Measurements from ENCODE around the gene SPINK2. TPM values are rescaled to one million over a fixed set of nuclear protein-coding genes. Genes with fewer than 3 reads are reported as not detected.
A peak's percentile ranks its signal among the peaks of the same experiment; 100 is the strongest.

SPINK2 gene
- total RNA-seq, 2 experiments from 2014 or later, result 0.51 TPM; not detected in 1

- CTCF ChIA-PET, result interaction anchor here (1.0 kb wide), 1 partner anchor 42 kb away, joined by 4 read pairs; no protein-coding TSS in a partner anchor
- no peak for DNase-seq
- Mint-ChIP-seq H3K4me3 (no peak overlapping the region), H3K27ac (no peak overlapping the region), H3K36me3 (no peaks in the 10 kb centered on the region), H3K9me3 (no peaks in the 10 kb centered on the region), H3K27me3 (no peaks in the 10 kb centered on the region), H3K4me1 (ENCODE audit: low read depth) (peaks cover 3% of the 10 kb centered on the region)
- POLR2A ChIA-PET, result no interaction called here
- intact Hi-C loops (cut with micrococcal nuclease), result no loop called here
Measured at GRCh38 chr4:56840559-56840958, 19.1 kb upstream of the SPINK2 start.

- ChIA-PET CTCF (interaction anchor here (0.6 to 1.0 kb wide), 4 partner anchors 9 to 32 kb away, joined by 3 to 4 read pairs (median 3); no protein-coding TSS in a partner anchor), POLR2A (no interaction called here)
- intact Hi-C loops (cut with micrococcal nuclease), result loop anchor here (1.0 to 10.0 kb wide), 2 partner anchors 11 to 884 kb away; partner anchors contain the start of gene CEP135
- H3K4me3 Mint-ChIP-seq, result no peak overlapping the region
- H3K4me1 Mint-ChIP-seq (ENCODE audit: low read depth), result no peaks in the 10 kb centered on the region
- H3K9me3 Mint-ChIP-seq, result no peaks in the 10 kb centered on the region
- no peak overlapping the region for H3K27ac Mint-ChIP-seq
- H3K27me3 Mint-ChIP-seq, result no peaks in the 10 kb centered on the region
- DNase-seq, result no peak
- no peaks in the 10 kb centered on the region for H3K36me3 Mint-ChIP-seq
Measured at GRCh38 chr4:56828784-56829535, 7.5 kb upstream of the SPINK2 start.

DNA sequence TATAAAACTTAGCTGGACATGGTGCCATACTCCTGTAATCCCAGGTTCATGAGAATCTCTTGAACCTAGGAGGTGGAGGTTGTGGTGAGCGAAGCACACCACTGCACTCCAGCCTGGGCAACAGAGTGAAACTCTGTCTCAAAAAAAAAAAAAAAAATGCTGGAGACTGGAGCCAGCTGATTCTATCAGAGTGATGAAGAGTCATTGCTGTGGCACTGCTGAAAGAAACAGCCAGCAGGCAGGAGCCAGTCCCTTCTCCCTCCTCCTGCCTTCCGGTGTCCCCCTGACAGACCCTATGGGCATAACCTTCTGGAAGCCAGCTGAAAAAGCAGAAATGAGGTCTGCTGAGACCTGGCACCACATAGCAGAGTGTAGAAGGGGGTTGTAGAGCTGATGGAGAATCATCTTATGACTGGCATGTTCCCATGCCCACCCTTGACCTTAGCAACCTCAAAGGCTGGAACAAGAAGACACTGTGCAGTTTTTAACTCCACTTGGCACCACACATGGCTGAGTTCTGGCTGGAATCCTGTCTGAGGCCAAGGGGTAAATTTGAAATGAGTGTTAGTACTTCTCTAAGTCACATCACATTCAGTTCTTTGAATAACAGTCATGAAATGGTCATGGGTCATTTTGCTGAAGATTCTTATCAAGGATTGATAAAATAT, 2.6 kb upstream of the SPINK2 start:
- H3K4me3 Mint-ChIP-seq, result no peak overlapping the region
- peaks cover 12% of the 10 kb centered on the region for H3K27me3 Mint-ChIP-seq
- no peaks in the 10 kb centered on the region for H3K9me3 Mint-ChIP-seq
- no peaks in the 10 kb centered on the region for H3K36me3 Mint-ChIP-seq
- no peak for DNase-seq
- intact Hi-C loops (cut with micrococcal nuclease), result loop anchor here (10.0 kb wide), 1 partner anchor 879 kb away; the partner anchor contains the start of gene CEP135
- POLR2A ChIA-PET, result interaction anchor here (0.6 to 2.8 kb wide), 2 partner anchors 10 to 13 kb away, joined by 3 to 6 read pairs; no protein-coding TSS in a partner anchor
- H3K4me1 Mint-ChIP-seq (ENCODE audit: low read depth), result peaks cover 9% of the 10 kb centered on the region
- CTCF ChIA-PET, result interaction anchor here (1.4 kb wide), 1 partner anchor 13 kb away, joined by 6 read pairs; no protein-coding TSS in a partner anchor
- H3K27ac Mint-ChIP-seq, result no peak overlapping the region

DNA sequence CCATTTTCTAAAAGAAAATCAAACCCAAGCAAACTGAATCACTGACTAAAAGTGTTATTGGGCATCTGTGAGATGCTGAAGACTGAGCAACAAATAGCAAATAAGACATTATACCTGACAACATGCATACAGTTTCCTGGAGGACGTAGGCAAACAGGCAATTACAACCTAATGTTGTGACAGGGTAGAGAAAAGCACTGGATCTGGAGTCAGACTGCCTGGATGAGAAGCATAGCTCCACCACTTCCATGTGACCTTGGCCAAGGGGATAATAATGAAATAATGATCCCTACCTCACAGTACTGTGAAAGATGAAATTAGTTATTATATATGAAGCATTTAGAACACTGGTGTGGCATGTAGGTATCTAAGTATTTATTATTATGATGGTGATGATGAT, 2.7 kb downstream of the SPINK2 start:
- DNase-seq, result no peak
- intact Hi-C loops (cut with micrococcal nuclease), result loop anchor here (1.0 to 5.0 kb wide), 4 partner anchors 11 to 136 kb away; partner anchors contain the start of gene HOPX
- ChIA-PET CTCF (interaction anchor here (1.9 kb wide), 1 partner anchor 14 kb away, joined by 5 read pairs; no protein-coding TSS in a partner anchor), POLR2A (interaction anchor here (0.6 kb wide), 1 partner anchor 409 kb away, joined by 3 read pairs; no protein-coding TSS in a partner anchor)
- Mint-ChIP-seq H3K27ac (no peak overlapping the region), H3K4me3 (no peak overlapping the region), H3K9me3 (no peaks in the 10 kb centered on the region), H3K27me3 (peaks cover 12% of the 10 kb centered on the region), H3K36me3 (no peaks in the 10 kb centered on the region), H3K4me1 (ENCODE audit: low read depth) (peaks cover 27% of the 10 kb centered on the region)

GRCh38 chr4:56817840-56818491, 3.5 kb downstream of the SPINK2 start:
- peak; percentile 42 for DNase-seq
- intact Hi-C loops (cut with micrococcal nuclease), result loop anchor here (1.0 to 5.0 kb wide), 4 partner anchors 11 to 136 kb away; partner anchors contain the start of gene HOPX
- ChIA-PET POLR2A (no interaction called here), CTCF (no interaction called here)
- Mint-ChIP-seq H3K4me1 (ENCODE audit: low read depth) (peaks cover 27% of the 10 kb centered on the region), H3K27me3 (peaks cover 11% of the 10 kb centered on the region), H3K27ac (peak overlapping the region; percentile 6), H3K9me3 (no peaks in the 10 kb centered on the region), H3K36me3 (no peaks in the 10 kb centered on the region), H3K4me3 (no peak overlapping the region)

GRCh38 chr4:56806666-56807065, 14.8 kb downstream of the SPINK2 start:
- Mint-ChIP-seq H3K27ac (no peak overlapping the region), H3K4me3 (no peak overlapping the region), H3K9me3 (no peaks in the 10 kb centered on the region), H3K27me3 (no peaks in the 10 kb centered on the region), H3K4me1 (ENCODE audit: low read depth) (peaks cover 8% of the 10 kb centered on the region), H3K36me3 (no peaks in the 10 kb centered on the region)
- intact Hi-C loops (cut with micrococcal nuclease), result no loop called here
- DNase-seq, result no peak
- CTCF ChIA-PET, result no interaction called here
- POLR2A ChIA-PET, result no interaction called here

- H3K27ac Mint-ChIP-seq, result no peak overlapping the region
- POLR2A ChIA-PET, result interaction anchor here (1.0 kb wide), 1 partner anchor 121 kb away, joined by 3 read pairs; no protein-coding TSS in a partner anchor
Measured at GRCh38 chr4:56804551-56804950, 16.9 kb downstream of the SPINK2 start.

DNA sequence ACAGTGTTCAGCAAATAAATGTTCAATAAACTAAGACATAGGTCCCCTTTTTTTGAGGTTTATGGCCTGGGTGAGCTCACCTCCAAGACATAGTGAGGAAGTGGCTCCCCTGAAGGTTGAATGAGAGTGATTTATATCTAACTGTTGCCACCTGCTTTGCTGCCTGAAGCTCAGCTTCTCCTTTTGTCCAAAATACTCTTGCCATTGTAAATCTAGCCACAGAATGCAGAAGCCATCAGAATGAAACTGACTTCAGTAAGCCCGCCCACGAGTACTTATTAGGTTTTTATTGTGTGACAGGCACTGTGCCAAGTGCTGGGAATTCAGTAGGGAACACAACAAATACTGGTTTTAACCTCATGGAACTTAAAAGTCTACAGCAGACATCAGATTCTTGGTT, 18.0 kb downstream of the SPINK2 start:
- no peaks in the 10 kb centered on the region for H3K9me3 Mint-ChIP-seq
- H3K36me3 Mint-ChIP-seq, result no peaks in the 10 kb centered on the region
- no peak for DNase-seq
- intact Hi-C loops (cut with micrococcal nuclease), result loop anchor here (5.0 kb wide), 1 partner anchor 104 kb away; the partner anchor contains the start of gene REST
- H3K27ac Mint-ChIP-seq, result no peak overlapping the region
- CTCF ChIA-PET, result interaction anchor here (0.9 to 1.6 kb wide), 5 partner anchors 14 to 258 kb away, joined by 3 to 5 read pairs (median 3); partner anchors contain the start of gene HOPX
- H3K4me1 Mint-ChIP-seq (ENCODE audit: low read depth), result peaks cover 13% of the 10 kb centered on the region
- H3K27me3 Mint-ChIP-seq, result no peaks in the 10 kb centered on the region
- POLR2A ChIA-PET, result no interaction called here
- no peak overlapping the region for H3K4me3 Mint-ChIP-seq

More at GRCh38 chr4:56804551-56804950, 16.9 kb downstream of the SPINK2 start:
- Mint-ChIP-seq H3K9me3 (no peaks in the 10 kb centered on the region), H3K4me1 (ENCODE audit: low read depth) (peaks cover 13% of the 10 kb centered on the region), H3K4me3 (no peak overlapping the region), H3K36me3 (no peaks in the 10 kb centered on the region), H3K27me3 (no peaks in the 10 kb centered on the region)
- intact Hi-C loops (cut with micrococcal nuclease), result loop anchor here (5.0 kb wide), 1 partner anchor 103 kb away; the partner anchor contains the start of gene REST
- CTCF ChIA-PET, result interaction anchor here (0.5 to 1.6 kb wide), 5 partner anchors 15 to 123 kb away, joined by 3 to 5 read pairs (median 5); partner anchors contain the start of gene HOPX
- no peak for DNase-seq

GRCh38 chr4:56799824-56800756, 21.4 kb downstream of the SPINK2 start:
- peaks cover 13% of the 10 kb centered on the region for H3K4me1 Mint-ChIP-seq (ENCODE audit: low read depth)
- CTCF ChIA-PET, result interaction anchor here (0.6 to 2.8 kb wide), 28 partner anchors 12 to 377 kb away, joined by 3 to 27 read pairs (median 4); partner anchors contain the start of genes HOPX, PAICS and PPAT
- no peaks in the 10 kb centered on the region for H3K36me3 Mint-ChIP-seq
- intact Hi-C loops (cut with micrococcal nuclease), result loop anchor here (1.0 to 5.0 kb wide), 10 partner anchors 36 to 375 kb away; partner anchors contain the start of genes HOPX and REST
- POLR2A ChIA-PET, result no interaction called here
- H3K27ac Mint-ChIP-seq, result no peak overlapping the region
- H3K9me3 Mint-ChIP-seq, result no peaks in the 10 kb centered on the region
- no peaks in the 10 kb centered on the region for H3K27me3 Mint-ChIP-seq
- DNase-seq, result peak; percentile 92
- H3K4me3 Mint-ChIP-seq, result peak overlapping the region; percentile 79

DNA sequence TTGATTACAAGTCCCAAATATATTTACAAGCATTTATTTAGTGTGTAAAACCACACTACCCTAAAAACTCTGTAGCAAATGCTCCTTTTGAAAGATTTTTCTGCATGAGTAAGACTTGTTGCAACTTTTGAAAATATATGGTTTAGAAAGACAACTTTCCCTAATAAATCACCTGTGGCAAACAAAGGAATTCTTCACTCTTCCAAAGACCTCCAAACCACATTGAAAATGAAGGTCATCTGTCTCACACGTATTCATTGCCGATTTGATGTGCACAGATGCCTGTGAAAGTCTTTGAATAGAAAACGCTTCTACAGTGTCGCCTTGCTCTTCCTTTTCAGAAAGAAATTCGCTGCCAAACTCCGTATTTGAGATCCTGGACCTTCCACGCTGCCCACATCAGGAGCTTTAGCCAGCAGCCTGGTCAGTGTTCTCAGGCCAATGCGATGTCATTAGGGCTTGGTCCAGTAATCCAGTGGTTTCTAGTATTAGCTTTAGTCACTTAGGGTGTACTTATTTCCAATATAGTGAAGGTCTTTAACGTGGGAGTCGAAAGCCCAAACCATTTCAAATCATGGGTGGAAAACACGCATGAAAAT, 22.2 kb downstream of the SPINK2 start:
- ChIA-PET CTCF (interaction anchor here (0.6 to 2.8 kb wide), 23 partner anchors 12 to 376 kb away, joined by 3 to 27 read pairs (median 5); partner anchors contain the start of genes HOPX, PAICS and PPAT), POLR2A (no interaction called here)
- no peak for DNase-seq
- intact Hi-C loops (cut with micrococcal nuclease), result no loop called here
- peak overlapping the region; percentile 79 for H3K4me3 Mint-ChIP-seq
- H3K27ac Mint-ChIP-seq, result no peak overlapping the region
- no peaks in the 10 kb centered on the region for H3K36me3 Mint-ChIP-seq
- H3K27me3 Mint-ChIP-seq, result no peaks in the 10 kb centered on the region
- H3K4me1 Mint-ChIP-seq (ENCODE audit: low read depth), result peaks cover 8% of the 10 kb centered on the region
- no peaks in the 10 kb centered on the region for H3K9me3 Mint-ChIP-seq

Data from activated CD4-positive, alpha-beta memory T cell treated with anti-CD3 and anti-CD28 coated beads for 36 hours (primary cell).